Activated CD4-positive, alpha-beta T cell treated with anti-CD3 and anti-CD28 coated beads for 1 hour (primary cell): ENCODE data around the gene MRPS2.
"Not testable (repeated sequence)": the region's sequence is repeated elsewhere in the genome, so short reads cannot be mapped to it uniquely, and the experiment has no call there.

Experiments used
- DNase-seq: peaks from one replicate; pipeline ENCODE4 v3.0.0-alpha.2; 2020

MRPS2 gene

DNA sequence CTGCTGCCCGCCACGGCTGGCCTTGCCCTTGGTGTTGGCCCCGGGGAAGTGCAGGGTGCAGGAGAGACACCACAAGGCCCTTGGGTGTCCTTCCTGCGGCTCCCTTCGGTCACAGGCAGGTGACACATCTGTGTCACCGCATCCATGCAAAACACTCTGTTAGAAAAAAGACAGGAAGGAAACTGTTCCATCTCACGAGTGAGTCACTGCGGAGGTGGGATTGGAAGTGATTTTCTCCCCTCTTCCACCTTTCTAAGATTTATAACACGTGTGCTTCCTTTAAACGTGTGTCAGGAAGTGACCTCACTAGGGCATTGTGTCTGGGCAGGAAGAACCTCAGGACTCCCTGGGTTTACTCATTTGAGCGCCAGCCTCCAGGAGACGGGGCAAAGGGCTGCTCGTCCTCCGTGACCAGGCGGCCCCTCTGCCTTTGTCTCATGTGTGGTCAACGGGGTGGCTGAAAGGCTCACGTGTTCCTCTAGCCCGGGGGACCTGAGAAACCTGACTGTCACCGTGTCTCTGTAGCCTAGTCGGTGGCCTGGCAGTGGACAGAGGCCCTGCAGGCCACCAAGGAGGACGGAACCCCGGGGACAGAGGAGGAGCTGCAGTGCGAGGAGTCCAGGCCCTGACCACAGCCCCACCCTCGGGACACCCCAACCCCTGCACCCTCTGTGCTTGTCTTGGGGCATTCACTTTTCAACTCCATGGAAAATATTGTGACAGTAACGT is 15.8 kb downstream of the MRPS2 start:
- no peak for DNase-seq

DNA sequence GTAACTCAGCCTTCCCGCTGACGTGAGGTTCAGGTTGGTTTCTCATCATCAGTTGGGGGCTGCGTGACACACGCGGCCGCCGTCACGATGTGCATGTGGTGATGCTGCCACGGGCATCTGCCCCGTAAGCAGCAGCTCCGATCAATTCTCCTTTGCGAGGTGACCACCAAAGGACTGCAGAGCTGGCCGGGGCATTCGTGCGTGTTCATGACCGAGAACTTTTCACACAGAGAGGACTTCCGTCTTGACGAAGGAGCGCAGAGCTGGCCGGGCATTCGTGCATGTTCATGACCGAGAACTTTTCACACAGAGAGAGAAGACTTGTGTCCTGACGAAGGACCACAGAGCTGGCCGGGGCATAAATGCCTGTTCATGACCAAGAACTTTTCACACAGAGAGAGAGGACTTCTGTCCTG is 16.9 kb downstream of the MRPS2 start:
- DNase-seq: no peak

DNA sequence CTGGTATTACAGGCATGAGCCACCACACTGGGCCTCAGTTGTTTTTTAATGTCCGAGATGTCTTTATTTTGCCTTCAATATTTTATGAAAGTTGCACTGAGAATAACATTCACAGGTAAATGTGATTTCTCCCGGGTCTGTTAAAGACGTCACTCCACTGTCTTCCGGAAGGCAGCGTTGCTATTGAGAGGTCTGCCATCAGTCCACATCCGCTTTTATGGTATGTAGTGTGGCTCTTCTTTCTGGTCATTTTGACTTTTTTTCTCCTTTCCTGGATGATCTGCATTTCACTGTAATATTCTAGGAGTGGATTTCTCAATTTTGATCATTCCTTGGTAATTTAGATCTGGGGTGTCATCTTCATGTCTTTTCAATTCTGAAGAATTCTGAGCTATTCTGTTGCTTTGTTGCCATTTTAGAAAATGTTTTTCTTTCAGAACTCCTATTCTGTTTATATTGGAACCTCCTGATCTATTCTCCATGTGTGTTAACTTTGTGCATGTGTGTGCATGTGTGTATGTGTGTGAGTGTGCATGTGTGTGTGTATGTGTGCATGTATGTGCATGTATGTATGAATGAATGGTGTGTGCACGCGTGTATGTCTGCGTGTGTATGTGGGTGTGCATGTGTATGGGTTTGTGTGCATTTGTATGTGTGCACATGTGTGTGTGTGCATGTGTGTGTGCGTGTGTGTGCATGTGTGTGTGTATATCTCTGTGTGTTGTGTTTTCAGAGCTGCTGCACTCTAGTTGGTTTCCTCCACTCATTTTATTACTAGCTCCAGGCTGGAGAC is 18.9 kb downstream of the MRPS2 start:
- no peak for DNase-seq

DNA sequence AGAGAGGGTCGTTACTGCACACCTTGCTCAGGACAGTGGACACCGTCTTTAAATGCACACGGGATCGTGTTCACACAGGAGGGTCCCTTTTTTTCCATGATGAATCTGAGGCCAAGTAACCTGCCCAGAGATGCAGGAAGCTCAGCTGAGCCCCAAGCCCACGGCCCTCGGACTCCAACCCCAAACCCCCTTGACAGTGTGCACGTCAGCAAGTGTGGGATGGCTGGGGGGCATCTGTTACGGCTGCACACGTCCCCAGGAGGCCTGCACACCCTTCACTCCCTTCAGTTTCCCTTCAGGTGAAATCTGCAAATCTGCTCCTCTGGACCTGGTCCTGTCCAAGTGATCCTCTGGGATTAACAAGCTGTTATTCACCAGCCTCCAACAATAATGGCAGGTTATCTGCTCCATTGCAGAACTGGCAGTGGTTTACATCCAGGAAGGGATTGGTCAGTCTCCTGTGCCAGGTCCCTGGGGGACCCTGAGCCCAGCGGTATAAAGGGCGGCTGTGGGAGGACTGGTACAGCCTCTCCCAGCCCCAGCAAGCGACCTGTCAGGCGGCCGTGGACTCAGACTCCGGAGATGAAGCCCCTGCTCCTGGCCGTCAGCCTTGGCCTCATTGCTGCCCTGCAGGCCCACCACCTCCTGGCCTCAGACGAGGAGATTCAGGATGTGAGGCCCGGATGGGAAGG is 20.6 kb downstream of the MRPS2 start, which contains the start of gene LCN1:
TSS of gene LCN1 (plus strand) at position 525 of the 692 bp plus-strand sequence. CDS start at position 583, 58 bp downstream.
- no peak for DNase-seq

DNA sequence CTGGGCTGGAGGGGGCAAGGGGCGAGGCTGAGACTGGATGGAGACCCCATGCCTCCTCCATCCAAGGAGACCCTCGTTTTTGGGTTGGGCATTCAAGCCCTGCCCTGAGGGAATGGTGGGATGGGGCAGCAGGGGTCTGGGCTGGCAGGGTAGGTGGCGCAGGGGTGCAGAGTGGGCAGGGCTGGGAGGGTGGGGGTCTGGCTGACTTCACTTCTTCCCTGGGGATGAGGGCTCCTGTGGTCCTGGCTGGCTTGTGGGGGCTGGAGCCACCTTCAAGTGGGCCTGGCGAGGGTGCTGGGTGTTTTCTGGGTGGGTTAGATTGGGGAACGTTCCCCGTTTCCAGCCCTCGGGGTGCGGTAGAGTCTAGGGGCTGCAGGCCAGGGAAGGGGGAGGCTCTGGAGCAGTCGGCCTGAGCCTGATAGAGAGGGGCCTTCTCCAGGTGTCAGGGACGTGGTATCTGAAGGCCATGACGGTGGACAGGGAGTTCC is 21.2 kb downstream of the MRPS2 start:
- DNase-seq: no peak

DNA sequence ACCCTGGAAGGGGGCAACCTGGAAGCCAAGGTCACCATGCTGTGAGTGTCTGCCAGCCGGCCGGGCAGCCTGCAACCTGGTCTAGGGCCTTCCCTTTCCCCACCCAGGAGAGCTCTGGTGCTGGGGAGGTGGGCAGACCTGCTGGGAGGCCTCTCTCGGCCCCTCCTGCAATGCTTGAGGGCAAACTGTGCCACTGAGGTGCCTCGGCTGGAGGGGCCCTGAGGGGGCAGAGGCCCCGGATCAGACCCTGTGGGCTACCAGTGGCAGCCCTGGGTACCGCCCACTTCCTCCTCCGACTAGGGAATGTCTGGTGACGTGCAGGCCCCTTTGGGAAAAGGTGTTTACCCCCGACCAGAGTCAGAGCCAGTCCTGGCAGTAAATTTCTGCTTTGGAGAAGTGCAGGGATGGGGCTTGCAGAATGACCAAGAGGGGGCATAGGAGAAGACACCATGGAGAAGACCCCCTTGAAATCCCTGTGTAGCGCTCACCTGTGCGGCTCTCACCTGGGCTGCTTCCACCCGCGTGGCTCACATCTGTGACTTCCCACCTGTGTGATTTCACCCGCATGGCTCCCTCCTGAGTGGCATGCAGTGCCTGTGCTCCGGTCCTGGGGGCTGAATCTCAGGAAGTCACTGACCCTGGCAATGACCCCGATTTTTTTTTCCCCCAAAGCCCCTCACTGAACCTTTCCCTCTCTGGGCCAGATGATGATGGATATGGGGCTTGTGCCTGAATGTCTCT is 21.8 kb downstream of the MRPS2 start:
- DNase-seq: peak; percentile 3

DNA sequence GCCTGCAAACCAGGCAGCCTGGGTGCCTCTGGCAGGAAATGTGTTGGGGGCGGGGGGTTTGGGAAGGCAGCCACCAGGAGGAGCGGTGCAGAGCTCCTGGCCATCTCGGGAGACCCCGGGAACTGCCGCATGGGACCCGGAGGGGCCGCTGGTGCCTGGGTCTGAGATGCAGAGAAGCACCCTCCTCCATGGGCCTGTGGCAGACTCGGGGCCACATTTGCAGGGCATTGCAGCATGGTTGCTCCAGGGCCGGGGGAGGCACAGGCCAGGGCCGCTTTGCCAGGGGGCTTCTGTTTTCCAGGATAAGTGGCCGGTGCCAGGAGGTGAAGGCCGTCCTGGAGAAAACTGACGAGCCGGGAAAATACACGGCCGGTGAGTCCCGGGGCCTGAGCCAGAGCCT is 22.4 kb downstream of the MRPS2 start:
- DNase-seq: no peak

DNA sequence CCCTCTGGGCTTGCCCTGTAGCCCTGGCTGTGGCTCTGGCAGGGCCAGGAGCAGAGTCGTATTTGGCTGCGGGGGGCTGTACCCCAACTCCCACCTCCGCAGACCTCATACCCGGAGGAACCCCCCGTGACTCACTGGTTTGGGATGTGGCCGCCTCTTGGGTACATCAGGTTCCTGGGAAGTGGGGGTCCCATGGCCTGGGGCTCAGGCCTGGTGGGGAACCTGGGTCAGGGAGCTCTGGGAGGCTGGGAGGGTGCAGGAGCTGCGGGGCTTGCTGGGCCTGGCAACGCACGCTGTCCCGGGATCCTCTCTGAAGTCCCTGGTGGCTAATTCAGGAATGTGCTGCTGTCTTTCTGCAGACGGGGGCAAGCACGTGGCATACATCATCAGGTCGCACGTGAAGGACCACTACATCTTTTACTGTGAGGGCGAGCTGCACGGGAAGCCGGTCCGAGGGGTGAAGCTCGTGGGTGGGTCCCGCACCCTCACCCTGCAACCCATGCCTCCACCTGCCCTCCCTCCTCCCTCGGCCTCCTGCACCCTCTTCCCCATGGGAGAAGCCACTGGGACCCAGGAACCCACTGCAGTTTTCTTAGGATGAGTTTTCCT is 23.1 kb downstream of the MRPS2 start:
- peak; percentile 4 for DNase-seq

DNA sequence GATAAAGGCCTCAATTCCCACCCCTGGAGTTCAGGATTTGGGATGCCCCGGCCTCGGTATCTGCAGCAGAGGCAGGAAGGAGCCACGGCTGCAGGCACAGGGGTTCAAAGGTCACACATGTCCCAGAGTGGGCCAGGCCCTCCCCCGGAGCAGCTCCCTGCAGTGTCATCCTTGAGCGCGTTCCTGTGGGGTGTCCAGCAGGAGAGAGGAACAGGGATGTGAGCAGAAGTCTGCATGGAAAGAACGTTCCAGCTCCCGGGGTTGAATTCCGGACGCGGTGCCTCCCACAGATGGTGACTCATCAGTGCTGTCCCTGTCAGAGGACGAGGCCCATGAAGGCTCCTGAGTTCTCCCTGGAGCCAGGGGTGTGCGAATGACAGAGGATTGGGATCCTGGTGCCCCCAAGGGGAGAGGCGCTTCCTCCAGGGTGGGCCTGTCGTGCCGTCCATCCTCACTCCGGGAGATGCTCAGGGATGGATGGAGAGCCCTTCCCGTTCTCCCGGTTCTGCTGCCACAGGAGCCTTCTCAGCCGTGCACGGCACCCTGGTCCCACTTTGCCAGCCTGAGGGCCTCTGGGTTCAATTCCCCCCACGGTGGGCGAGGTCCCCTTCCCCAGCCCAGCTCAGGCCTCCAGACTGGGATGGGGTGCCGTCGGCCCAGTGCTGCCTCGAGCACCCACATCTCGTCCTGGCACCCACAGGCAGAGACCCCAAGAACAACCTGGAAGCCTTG is 23.8 kb downstream of the MRPS2 start:
- no peak for DNase-seq

DNA sequence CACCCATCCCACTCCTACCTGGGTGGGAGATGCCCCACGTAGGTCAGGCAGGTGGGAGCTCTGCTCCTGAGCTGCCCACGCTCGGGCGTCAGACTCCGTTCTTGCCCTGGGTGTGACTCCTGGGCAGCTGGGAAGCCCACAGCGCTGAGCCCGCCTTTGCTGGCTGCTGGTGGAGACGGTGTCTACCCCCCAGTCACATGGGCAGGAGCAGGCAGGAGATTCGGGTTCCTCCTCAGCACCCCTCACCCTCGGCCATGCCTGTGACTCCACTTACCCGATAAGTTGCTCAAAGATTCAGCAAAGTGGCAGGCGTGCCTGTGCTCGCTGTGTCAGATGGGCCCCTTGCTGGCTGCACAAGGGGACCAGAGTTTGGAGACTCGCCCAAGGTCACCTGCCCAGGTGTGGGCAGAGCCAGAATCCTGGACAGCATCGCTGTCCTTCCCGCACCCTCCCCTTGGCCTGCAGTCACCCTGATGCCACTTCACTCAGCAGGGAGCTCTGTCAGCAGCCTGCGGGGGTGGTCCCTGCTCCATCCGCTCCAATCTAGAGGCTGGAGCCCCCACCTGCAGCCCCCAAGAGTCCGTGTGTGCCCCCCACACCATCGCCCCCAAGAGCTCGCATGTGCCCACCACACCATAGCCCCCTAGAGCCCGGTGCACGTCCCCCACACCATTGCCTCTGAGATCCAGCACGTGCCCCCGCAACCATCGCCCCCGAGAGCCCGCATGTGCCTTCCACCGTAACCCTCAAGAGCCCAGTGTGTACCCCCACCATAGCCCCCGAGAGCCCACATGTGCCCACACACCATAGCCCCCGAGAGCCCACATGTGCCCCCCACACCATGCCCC is 25.0 kb downstream of the MRPS2 start:
- DNase-seq: no peak

DNA sequence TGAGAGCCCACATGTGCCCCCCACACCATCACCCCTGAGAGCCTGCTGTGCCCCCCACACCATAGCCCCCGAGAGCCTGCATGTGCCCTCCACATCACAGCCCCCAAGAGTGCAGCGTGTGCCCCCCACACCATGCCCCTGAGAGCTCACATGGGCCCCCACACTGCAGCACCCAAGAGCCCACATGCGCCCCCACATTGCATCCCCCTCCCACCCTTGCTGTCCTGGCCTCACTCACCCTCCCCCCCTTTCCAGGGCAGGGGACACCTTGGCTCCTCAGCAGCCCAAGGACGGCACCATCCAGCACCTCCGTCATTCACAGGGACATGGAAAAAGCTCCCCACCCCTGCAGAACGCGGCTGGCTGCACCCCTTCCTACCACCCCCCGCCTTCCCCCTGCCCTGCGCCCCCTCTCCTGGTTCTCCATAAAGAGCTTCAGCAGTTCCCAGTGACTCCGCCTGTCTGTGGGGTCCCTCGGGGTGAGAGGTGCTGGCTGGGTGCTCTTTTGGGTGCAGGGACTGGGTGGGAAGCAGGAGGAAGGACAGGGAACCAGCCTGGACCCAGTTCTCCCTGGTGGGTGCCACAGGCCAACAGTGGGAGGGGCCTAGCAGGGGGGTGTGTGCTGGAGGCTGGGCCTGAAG is 25.7 kb downstream of the MRPS2 start:
- no peak for DNase-seq

DNA sequence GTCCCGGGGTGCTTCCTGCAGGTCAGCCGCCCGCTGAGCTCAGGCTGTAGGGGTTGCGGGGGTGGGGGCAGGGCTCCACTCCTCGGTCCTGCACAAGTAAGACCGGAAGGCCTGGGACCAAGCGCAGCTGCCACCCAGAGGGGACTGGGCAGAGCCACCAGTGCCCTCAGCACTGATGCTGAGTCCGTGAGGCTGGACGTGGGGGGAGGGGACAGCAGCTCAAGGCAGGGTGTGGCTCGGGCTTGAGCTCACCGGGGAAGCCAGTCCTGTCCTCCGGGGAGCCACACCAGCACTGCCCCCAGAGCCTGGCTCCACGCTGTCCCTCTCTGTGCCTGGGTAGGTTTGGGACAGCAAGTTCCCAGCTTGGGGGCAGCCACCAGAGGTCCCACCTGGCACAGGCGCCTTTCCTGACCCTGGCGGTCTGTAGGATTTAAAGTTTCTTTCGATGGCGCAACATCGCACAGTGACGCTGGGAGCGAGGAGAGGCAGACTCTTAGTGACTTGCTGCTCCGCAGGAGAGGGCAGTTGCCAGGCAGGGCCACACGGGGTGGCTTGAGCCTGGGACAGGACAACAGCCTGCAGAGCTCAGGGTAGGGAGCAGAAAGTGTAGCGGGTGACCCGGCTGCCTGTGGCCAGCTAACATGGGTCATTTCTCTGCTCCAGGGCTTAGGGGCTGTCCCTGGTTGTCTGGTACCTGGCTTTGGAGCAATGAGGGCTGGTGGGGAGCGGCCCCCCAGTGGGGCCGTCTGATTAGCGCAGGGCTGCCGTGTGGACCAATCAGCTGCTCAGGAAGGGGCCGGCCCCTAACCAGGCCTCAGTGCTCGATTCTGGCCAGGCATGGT is 26.5 kb downstream of the MRPS2 start:
- DNase-seq: no peak

DNA sequence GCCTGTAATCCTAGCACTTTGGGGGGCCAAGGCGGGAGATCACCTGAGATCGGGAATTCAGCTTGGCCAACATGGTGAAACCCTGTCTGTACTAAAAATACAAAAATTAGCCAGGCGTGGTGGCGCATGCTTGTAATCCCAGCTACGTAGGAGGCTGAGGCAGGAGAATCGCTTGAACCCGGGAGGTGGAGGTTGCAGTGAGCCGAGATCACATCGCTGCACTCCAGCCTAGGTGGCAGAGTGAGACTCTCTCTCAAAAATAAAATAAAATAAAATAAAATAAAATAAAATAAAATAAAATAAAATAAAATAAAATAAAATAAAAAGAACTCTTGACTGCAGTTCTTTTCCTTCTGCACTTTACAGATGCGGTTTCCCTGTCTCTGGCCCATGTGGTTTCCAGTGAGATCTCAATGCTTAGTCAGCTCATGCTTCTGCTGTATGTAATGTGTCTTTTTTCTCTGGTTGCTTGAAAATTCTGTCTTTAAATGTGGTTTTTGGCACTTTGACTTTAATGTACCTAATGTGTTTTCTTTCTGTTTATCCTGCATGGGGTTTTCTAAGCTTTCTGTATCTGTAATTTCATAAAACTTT is 28.5 kb downstream of the MRPS2 start:
- DNase-seq: not testable (repeated sequence)

DNA sequence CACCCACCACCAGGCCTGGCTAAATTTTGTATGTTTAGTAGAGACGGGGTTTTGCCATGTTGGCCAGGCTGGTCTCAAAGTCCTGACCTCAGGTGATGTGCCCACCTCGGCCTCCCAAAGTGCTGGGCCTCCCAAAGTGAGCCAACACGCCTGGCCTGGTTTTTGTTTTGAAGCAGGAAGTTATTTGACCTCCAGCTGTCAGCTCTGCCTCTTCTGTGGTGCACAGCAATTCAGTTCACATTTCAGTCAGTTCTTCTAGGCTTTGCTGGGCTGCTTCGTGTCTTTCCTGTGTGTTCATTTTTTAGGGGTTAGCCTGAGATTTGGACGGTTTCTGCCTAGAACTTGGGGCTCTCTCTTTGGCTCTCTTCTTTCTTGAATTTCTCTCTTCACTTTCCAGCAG is 29.7 kb downstream of the MRPS2 start:
- DNase-seq: no peak

DNA sequence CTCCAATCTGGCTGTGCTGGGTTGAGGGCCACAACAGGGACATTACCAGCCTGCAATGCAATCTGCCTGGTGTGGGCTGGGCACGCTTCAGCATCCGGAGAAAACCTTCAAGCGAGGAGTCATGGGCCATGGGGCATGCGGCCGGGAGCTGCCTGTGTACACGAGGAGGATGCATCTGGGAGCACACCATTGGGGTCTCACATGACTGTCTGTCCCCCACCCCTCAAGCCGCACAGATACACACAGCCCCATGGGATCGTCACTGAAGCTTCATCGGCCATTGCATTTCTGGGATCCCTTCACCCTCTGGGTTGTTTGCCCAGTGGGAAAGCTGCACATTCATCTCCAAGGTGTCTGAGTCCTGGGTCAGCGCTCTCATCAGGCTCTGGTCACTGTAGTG is 30.6 kb downstream of the MRPS2 start:
- DNase-seq: no peak

DNA sequence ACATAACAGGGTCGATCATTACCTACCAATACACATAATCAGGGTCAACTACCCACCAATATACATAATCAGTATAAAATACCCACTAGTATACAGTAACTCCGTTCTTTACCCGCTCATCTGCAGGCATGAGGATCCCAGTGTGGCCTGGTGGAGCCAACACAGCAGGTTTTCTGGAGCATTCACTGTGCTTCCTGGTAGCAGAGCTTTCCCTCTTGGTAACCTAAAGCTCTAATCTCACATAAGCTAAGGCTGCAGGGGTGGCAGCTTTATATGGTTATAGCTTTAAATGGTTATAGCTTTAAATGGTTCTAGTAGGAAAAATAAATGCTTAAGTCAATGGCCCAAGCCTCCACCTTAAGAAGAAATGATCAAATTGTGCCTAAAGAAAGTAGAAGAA is 32.6 kb downstream of the MRPS2 start:
- DNase-seq: no peak

DNA sequence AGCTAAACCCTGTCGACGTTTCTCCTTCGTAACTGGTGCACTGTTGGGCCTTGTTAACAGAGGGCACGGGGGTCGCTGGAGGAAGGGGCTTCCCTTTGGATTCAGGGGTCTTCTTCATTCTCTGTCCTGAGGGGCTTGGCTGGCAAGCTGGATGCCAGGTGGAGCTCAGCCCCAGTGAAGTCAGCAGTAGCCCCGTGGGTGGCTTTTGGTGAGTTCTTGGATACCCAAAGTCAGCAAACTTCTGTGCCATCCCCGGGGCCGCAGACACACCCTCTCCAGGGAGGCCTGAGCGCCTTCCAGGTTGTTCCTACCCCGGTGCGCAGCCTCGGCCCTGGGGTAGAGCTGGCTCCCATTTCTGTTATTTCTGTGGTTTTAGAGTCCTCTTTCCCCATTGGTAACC is 33.2 kb downstream of the MRPS2 start:
- no peak for DNase-seq

DNA sequence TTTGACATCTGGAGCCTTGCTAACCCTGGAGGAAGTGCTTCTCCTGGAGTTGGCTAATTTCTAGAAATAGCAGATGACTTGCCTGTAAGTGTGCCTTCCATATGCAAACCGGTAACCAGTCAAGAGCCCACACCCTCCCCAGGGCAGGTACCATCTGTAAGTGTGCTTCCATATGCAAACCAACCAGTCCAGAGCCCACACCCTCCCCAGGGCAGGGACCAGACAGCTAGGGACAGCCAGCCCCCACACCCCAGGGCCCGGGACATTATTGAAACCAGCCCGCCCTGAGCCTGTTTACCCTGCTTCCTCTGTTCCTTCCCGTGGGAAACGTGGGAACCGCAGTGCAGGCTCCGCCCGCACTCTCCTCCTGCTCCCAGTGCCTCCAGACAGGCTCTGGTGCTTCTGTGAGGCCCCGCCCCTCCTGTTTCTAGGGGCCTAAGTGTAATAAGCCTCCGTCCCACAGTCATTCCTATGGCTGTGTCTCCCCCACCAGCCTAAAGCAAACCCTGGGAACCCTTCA is 33.8 kb downstream of the MRPS2 start:
- DNase-seq: not testable (repeated sequence)
